ENCODE measurements around the gene FLVCR1.
"Not testable (repeated sequence)": the region's sequence is repeated elsewhere in the genome, so short reads cannot be mapped to it uniquely, and the experiment has no call there.

FLVCR1 gene

DNA sequence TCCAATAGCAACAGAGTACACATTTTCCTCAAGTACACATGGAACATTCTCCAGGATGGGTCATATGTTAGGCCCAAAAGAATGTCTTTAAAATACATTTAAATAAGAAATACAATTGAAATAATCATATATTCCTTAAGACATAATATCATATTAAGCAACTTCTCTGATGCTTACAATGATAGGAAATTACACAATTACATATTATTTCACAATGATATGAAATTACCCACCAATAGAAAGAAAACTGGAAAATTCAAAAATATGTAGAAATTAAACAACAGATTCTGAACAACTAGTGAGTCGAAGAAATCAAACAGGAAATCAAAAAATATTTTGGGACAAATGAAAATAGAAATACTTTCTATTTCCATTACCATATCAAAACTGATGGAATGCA, 45.6 kb downstream of the FLVCR1 start:
- H3K36me3 ChIP-seq (ENCODE audit: control insufficient read depth, insufficient read depth, low read length), result peaks cover 5% of the 10 kb centered on the region
- H3K4me3 ChIP-seq (ENCODE audit: low read depth, low read length), result no peak overlapping the region
- peaks cover 7% of the 10 kb centered on the region for H3K9me3 ChIP-seq (ENCODE audit: control insufficient read depth, insufficient read depth, low read length)
- no peak overlapping the region for H3K9ac ChIP-seq (ENCODE audit: low read depth, low read length)
- peaks cover 29% of the 10 kb centered on the region for H3K4me1 ChIP-seq (ENCODE audit: control insufficient read depth, insufficient read depth, low read length)
- H3K27me3 ChIP-seq (ENCODE audit: control insufficient read depth, insufficient read depth, low read length), result no peaks in the 10 kb centered on the region

DNA sequence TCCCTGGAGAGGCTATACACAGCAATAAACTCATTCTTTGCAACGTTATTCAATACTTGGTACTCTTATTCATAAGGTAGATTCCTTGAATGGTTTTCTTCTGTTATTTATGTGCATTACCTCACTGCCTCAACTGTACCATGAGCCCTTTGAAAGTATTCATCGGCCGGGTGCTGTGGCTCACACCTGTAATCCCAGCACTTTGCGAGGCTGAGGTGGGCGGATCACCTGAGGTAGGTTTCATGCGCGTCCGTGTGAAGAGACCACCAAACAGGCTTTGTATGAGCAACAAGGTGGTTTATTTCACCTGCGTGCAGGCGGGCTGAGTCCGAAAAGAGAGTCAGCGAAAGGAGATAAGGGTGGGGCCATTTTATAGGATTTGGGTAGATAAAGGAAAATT, 50.0 kb downstream of the FLVCR1 start:
- H3K9ac ChIP-seq (ENCODE audit: low read depth, low read length), result peak overlapping the region; percentile 96
- H3K4me1 ChIP-seq (ENCODE audit: control insufficient read depth, insufficient read depth, low read length), result peaks cover 26% of the 10 kb centered on the region
- H3K27me3 ChIP-seq (ENCODE audit: control insufficient read depth, insufficient read depth, low read length); H3K9me3 ChIP-seq (ENCODE audit: control insufficient read depth, insufficient read depth, low read length); H3K36me3 ChIP-seq (ENCODE audit: control insufficient read depth, insufficient read depth, low read length): not testable (repeated sequence)
- H3K4me3 ChIP-seq (ENCODE audit: low read depth, low read length), result peak overlapping the region; percentile 32

DNA sequence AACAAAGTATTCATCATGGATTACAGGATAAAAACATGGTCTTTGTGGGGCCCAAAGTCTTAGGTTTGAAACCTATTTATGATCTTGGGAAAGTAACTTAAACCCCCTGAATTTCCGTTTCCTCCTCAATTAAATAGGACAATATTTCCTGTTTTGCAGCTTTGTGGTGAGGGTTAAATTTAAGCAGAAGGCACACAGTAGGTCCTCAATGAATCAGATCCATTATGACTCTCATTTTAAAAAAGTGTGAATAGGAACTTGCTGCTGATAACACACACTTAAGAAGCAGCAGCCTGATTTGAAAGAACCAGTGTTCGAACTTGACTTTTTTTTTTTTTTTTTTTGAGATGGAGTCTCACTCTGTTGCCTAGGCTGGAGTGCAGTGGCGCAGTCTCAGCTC, 50.9 kb downstream of the FLVCR1 start:
- Histone ChIP-seq H3K36me3 (ENCODE audit: control insufficient read depth, insufficient read depth, low read length) (no peaks in the 10 kb centered on the region), H3K4me3 (ENCODE audit: low read depth, low read length) (no peak overlapping the region), H3K9ac (ENCODE audit: low read depth, low read length) (peak overlapping the region; percentile 80), H3K4me1 (ENCODE audit: control insufficient read depth, insufficient read depth, low read length) (peaks cover 26% of the 10 kb centered on the region), H3K27me3 (ENCODE audit: control insufficient read depth, insufficient read depth, low read length) (no peaks in the 10 kb centered on the region), H3K9me3 (ENCODE audit: control insufficient read depth, insufficient read depth, low read length) (peaks cover 7% of the 10 kb centered on the region)

DNA sequence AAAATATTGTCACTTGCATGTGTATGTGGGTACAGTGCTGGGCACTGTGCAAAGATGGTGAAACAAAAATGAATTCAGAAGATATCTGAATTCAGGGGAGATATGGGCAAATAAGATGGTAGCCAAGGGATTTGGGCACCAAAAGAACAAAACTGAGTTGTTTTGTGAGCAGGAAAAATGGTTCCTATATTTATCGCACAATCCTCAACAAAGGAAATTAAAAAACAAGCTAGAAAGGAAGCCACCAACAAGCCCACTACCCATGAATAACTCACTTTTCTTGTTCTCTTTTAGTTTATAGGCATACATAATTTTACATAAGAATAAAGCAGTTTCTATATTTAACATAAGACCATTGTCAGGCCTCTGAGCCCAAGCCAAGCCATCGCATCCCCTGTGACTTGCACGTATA, 51.6 kb downstream of the FLVCR1 start:
- peak overlapping the region; percentile 52 for H3K4me3 ChIP-seq (ENCODE audit: low read depth, low read length)
- peak overlapping the region; percentile 99 for H3K9ac ChIP-seq (ENCODE audit: low read depth, low read length)
- H3K36me3 ChIP-seq (ENCODE audit: control insufficient read depth, insufficient read depth, low read length), result no peaks in the 10 kb centered on the region
- peaks cover 27% of the 10 kb centered on the region for H3K4me1 ChIP-seq (ENCODE audit: control insufficient read depth, insufficient read depth, low read length)
- peaks cover 4% of the 10 kb centered on the region for H3K9me3 ChIP-seq (ENCODE audit: control insufficient read depth, insufficient read depth, low read length)
- no peaks in the 10 kb centered on the region for H3K27me3 ChIP-seq (ENCODE audit: control insufficient read depth, insufficient read depth, low read length)

DNA sequence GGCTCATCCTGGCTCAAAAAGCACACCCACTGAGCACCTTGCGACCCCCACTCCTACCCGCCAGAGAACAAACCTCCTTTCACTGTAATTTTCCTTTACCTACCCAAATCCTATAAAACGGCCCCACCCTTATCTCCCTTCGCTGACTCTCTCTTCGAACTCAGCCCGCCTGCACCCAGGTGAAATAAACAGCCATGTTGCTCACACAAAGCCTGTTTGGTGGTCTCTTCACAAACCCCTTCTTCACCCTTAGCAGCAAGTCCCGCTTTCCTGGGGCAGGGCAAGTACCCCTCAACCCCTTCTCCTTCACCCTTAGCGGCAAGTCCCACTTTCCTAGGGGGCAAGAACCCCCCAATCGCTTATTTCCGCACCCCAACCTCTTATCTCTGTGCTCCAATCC, 52.1 kb downstream of the FLVCR1 start:
- not testable (repeated sequence) for H3K9me3 ChIP-seq (ENCODE audit: control insufficient read depth, insufficient read depth, low read length); H3K4me3 ChIP-seq (ENCODE audit: low read depth, low read length); H3K27me3 ChIP-seq (ENCODE audit: control insufficient read depth, insufficient read depth, low read length); H3K36me3 ChIP-seq (ENCODE audit: control insufficient read depth, insufficient read depth, low read length)
- peak overlapping the region; percentile 76 for H3K9ac ChIP-seq (ENCODE audit: low read depth, low read length)
- peaks cover 32% of the 10 kb centered on the region for H3K4me1 ChIP-seq (ENCODE audit: control insufficient read depth, insufficient read depth, low read length)

DNA sequence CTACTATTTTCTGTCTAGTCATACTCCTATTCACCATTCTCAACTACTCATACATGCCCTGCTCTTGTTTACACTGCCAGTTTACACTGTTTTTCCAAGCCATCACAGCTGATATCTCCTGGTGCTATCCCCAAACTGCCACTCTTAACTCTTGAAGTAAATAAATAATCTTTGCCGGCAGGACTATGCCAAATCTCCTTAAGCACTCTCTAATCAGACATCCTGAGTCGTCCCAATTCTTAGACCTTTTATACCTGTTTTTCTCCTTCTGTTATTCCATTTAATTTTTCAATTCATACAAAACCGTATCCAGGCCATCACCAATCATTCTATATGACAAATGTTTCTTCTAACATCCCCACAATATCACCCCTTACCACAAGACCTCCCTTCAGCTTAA, 55.6 kb downstream of the FLVCR1 start:
- not testable (repeated sequence) for H3K9me3 ChIP-seq (ENCODE audit: control insufficient read depth, insufficient read depth, low read length); H3K27me3 ChIP-seq (ENCODE audit: control insufficient read depth, insufficient read depth, low read length); H3K36me3 ChIP-seq (ENCODE audit: control insufficient read depth, insufficient read depth, low read length)
- Histone ChIP-seq H3K4me1 (ENCODE audit: control insufficient read depth, insufficient read depth, low read length) (peaks cover 25% of the 10 kb centered on the region), H3K9ac (ENCODE audit: low read depth, low read length) (peak overlapping the region; percentile 87), H3K4me3 (ENCODE audit: low read depth, low read length) (peak overlapping the region; percentile 43)

DNA sequence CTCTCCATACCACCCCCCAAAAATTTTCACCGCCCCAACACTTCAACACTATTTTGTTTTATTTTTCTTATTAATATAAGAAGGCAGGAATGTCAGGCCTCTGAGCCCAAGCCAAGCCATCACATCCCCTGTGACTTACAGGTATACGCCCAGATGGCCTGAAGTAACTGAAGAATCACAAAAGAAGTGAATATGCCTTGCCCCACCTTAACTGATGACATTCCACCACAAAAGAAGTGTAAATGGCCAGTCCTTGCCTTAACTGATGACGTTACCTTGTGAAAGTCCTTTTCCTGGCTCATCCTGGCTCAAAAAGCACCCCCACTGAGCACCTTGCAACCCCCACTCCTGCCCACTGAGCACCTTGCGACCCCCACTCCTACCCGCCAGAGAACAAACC, 56.0 kb downstream of the FLVCR1 start:
- peaks cover 21% of the 10 kb centered on the region for H3K4me1 ChIP-seq (ENCODE audit: control insufficient read depth, insufficient read depth, low read length)
- not testable (repeated sequence) for H3K27me3 ChIP-seq (ENCODE audit: control insufficient read depth, insufficient read depth, low read length); H3K36me3 ChIP-seq (ENCODE audit: control insufficient read depth, insufficient read depth, low read length); H3K9me3 ChIP-seq (ENCODE audit: control insufficient read depth, insufficient read depth, low read length)
- peak overlapping the region; percentile 43 for H3K4me3 ChIP-seq (ENCODE audit: low read depth, low read length)
- H3K9ac ChIP-seq (ENCODE audit: low read depth, low read length), result peak overlapping the region; percentile 87

DNA sequence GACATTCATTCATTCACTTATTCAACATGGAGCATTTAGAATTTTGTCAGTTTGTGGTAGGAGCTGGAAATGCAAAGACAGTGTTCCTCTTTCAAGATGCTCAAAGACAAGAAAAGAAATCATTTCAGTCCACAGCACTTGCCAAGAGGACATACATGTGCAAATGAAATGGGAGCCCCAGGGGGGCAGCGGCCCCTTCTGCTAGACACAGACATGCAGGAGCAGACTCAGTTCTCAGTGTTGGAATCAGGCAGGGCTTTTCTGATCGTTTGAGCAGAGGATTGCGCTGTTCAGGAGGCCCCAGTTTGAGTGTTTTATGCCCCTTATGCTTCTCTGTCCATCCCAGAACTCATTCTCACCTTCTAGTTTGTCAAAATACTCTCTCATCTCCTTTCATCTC, 56.7 kb downstream of the FLVCR1 start:
- no peaks in the 10 kb centered on the region for H3K36me3 ChIP-seq (ENCODE audit: control insufficient read depth, insufficient read depth, low read length)
- H3K27me3 ChIP-seq (ENCODE audit: control insufficient read depth, insufficient read depth, low read length), result no peaks in the 10 kb centered on the region
- peak overlapping the region; percentile 86 for H3K9ac ChIP-seq (ENCODE audit: low read depth, low read length)
- H3K9me3 ChIP-seq (ENCODE audit: control insufficient read depth, insufficient read depth, low read length), result no peaks in the 10 kb centered on the region
- peak overlapping the region; percentile 44 for H3K4me3 ChIP-seq (ENCODE audit: low read depth, low read length)
- peaks cover 18% of the 10 kb centered on the region for H3K4me1 ChIP-seq (ENCODE audit: control insufficient read depth, insufficient read depth, low read length)

DNA sequence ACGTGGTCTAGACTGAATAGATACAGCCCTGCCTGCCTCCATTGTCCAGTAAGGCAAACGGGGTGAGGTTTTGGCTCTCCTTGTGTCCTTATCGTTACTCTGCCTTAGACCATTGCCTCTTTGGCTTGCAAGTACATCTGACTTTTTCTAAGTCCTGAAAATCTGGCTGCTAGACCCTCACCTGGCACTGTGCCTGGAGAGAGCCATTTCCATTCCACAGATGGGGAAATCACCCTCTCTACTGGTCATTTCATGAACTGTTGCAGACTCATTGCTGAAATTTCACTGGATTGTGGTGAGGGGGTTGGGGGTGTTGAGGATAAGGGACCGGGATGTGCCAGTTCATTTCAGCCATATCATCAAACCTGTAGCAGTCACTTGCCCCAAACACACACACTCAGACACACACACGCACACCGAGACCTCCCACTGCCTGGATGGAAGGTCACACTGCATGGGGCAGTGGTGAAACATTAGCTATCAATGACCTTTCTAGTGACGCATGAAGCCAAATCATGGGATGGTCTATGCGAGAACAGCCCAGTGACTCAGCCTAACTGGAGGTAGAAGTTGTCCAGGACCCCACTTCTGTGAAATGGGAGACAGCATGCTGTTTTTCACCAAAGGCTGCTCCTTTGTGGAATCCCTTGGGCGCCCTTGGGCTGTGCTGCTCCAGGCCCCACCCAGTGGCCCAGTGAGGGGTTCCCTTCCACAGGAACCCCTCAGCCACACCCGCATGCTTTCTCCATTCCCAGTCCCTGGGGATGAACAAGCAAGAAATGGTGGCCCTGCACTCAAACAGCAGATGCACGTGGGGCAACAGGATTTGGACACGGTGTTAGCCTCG, 57.4 kb downstream of the FLVCR1 start:
- Histone ChIP-seq H3K9me3 (ENCODE audit: control insufficient read depth, insufficient read depth, low read length) (no peaks in the 10 kb centered on the region), H3K36me3 (ENCODE audit: control insufficient read depth, insufficient read depth, low read length) (no peaks in the 10 kb centered on the region), H3K4me3 (ENCODE audit: low read depth, low read length) (peak overlapping the region; percentile 44), H3K27me3 (ENCODE audit: control insufficient read depth, insufficient read depth, low read length) (no peaks in the 10 kb centered on the region), H3K9ac (ENCODE audit: low read depth, low read length) (peak overlapping the region; percentile 86), H3K4me1 (ENCODE audit: control insufficient read depth, insufficient read depth, low read length) (peaks cover 18% of the 10 kb centered on the region)

DNA sequence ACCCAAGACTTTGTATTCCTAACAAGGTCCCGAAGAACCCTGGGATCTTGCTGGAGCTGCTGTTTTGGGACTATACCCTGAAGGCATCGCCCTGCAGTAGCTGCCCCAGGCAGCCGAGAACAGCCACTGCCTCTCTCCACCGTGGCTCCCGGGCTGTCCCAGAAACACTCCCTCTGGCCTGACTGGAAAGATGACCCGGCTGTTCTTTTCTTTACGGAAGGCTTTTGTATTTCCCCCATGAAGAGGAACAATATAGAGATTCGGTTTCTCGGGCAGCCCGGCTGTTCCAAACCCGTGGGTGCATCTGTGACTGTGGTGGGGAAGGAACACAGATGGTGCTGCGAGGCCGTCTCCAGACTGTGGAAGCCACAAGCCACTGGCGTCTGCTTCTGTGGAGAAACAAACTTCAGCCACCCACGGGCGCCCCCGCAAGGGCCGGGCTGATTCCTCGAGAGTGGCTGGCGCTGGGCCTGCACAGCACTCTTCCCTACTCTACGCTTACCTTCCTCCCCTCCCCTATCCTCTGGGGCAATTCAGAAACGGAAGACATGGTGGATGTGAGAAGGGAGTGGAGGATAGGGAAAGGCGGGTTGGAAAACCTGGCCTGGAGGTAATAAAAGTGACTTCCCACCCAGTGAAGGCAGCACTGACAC, 58.5 kb downstream of the FLVCR1 start:
- Histone ChIP-seq H3K36me3 (ENCODE audit: control insufficient read depth, insufficient read depth, low read length) (no peaks in the 10 kb centered on the region), H3K27me3 (ENCODE audit: control insufficient read depth, insufficient read depth, low read length) (no peaks in the 10 kb centered on the region), H3K9me3 (ENCODE audit: control insufficient read depth, insufficient read depth, low read length) (no peaks in the 10 kb centered on the region), H3K4me1 (ENCODE audit: control insufficient read depth, insufficient read depth, low read length) (peaks cover 18% of the 10 kb centered on the region), H3K4me3 (ENCODE audit: low read depth, low read length) (peak overlapping the region; percentile 45), H3K9ac (ENCODE audit: low read depth, low read length) (peak overlapping the region; percentile 66)

DNA sequence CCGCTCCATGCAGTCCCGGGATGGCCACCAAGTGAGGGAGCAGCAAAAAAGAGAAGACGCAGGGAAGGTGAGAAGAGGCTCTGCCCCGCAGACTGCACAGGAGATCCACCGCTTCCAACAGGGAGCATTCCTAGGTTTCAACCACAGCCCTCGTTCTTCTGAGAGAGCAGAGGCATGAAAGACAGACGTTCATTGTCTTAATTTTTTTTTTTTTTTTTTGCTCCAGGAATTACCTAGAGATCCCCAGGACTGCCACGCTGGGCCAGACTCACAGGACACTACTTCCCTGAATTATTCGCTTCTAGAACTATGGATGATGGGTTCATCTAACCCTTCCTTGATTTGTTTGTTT, 59.0 kb downstream of the FLVCR1 start:
- peaks cover 18% of the 10 kb centered on the region for H3K4me1 ChIP-seq (ENCODE audit: control insufficient read depth, insufficient read depth, low read length)
- peak overlapping the region; percentile 45 for H3K4me3 ChIP-seq (ENCODE audit: low read depth, low read length)
- no peaks in the 10 kb centered on the region for H3K36me3 ChIP-seq (ENCODE audit: control insufficient read depth, insufficient read depth, low read length)
- no peaks in the 10 kb centered on the region for H3K9me3 ChIP-seq (ENCODE audit: control insufficient read depth, insufficient read depth, low read length)
- H3K9ac ChIP-seq (ENCODE audit: low read depth, low read length), result peak overlapping the region; percentile 66
- no peaks in the 10 kb centered on the region for H3K27me3 ChIP-seq (ENCODE audit: control insufficient read depth, insufficient read depth, low read length)

DNA sequence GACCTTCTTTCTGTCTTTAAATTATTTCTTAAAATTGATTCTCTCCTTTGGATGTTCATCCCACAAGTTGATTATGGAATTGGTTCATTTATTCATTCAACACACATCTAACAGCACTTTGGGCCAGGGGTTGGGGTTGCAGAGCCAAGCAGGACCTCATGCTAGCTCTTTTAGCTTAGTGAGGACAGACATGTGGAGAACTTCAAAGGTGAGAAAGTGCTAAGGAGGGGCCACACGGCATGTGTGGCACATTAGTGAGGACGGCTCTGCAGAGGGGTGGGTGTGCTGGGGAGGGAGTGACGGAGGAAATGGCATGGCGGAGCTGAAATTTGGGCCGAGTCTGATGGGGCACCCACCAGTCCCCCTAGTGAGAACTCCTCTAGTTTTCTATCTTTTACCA, 59.8 kb downstream of the FLVCR1 start:
- Histone ChIP-seq H3K4me1 (ENCODE audit: control insufficient read depth, insufficient read depth, low read length) (peaks cover 18% of the 10 kb centered on the region), H3K27me3 (ENCODE audit: control insufficient read depth, insufficient read depth, low read length) (no peaks in the 10 kb centered on the region), H3K9me3 (ENCODE audit: control insufficient read depth, insufficient read depth, low read length) (no peaks in the 10 kb centered on the region)

More for the DNA sequence above, 59.8 kb downstream of the FLVCR1 start:
- Histone ChIP-seq H3K9ac (ENCODE audit: low read depth, low read length) (no peak overlapping the region), H3K36me3 (ENCODE audit: control insufficient read depth, insufficient read depth, low read length) (no peaks in the 10 kb centered on the region), H3K4me3 (ENCODE audit: low read depth, low read length) (no peak overlapping the region)
